ENCODE measurements around the gene CCP110.

Gene CCP110

GRCh38 chr16:19548144-19548543 is 24.4 kb downstream of the CCP110 start:
- in situ Hi-C loops (cut with HindIII; ENCODE audit: low sequenced_read_pairs): loop anchor here (25.0 kb wide), 1 partner anchor 586 kb away; no protein-coding TSS in a partner anchor

GRCh38 chr16:19549673-19550072 is 25.9 kb downstream of the CCP110 start:
- in situ Hi-C loops (cut with HindIII; ENCODE audit: low sequenced_read_pairs): loop anchor here (25.0 kb wide), 1 partner anchor 587 kb away; no protein-coding TSS in a partner anchor

DNA sequence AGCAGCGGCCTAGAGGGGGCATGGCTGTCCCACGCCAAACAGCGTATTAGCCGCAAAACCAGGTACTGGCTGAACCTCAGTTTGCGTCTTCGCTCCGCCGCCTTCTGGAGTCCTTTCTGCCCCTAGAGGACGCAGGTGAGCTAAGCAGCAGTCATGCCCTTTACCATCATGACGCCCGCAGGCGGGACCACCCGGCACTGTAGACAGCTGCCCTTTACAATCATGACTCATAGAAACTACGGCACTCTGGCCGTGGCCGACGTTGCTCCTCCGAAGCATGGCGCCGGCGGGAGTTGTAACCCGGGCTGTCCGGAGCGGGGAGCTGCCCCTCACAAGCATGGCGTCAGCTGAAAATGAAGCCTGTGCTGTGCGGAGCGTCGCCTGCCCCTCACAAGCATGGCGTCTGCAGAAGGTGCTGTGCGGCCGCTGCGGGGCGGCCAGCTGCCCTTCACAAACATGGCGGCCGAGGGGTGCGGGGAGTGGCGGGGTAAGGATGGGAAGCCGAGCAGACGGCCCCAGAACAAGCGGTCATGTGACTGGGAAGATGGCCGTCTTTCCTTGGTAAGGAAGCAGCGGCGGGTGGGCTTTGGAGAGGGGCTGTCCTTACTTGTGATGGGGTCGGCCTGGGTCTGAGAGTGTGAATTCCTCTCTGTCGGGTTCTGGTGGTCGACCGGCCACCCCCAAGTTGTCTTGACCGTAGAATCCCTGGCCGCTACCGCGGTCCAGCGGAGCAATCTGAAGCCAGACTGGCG is 31.6 kb downstream of the CCP110 start, which contains the start of gene VPS35L:
VPS35L (plus strand) TSS at position 518 of the 752 bp plus-strand sequence; CDS start at position 545, 27 bp downstream.
- in situ Hi-C loops (cut with HindIII; ENCODE audit: low sequenced_read_pairs): no loop called here

GRCh38 chr16:19555938-19556771 is 32.4 kb downstream of the CCP110 start:
- in situ Hi-C loops (cut with HindIII; ENCODE audit: low sequenced_read_pairs): no loop called here

- in situ Hi-C loops (cut with HindIII; ENCODE audit: low sequenced_read_pairs): no loop called here
Measured at GRCh38 chr16:19559242-19559910, 35.6 kb downstream of the CCP110 start.

- in situ Hi-C loops (cut with HindIII; ENCODE audit: low sequenced_read_pairs): no loop called here
Measured at GRCh38 chr16:19560078-19560477, 36.3 kb downstream of the CCP110 start.

- in situ Hi-C loops (cut with HindIII; ENCODE audit: low sequenced_read_pairs): no loop called here
Measured at GRCh38 chr16:19563377-19563776, 39.6 kb downstream of the CCP110 start.

GRCh38 chr16:19566362-19566761 is 42.6 kb downstream of the CCP110 start:
- in situ Hi-C loops (cut with HindIII; ENCODE audit: low sequenced_read_pairs): no loop called here

DNA sequence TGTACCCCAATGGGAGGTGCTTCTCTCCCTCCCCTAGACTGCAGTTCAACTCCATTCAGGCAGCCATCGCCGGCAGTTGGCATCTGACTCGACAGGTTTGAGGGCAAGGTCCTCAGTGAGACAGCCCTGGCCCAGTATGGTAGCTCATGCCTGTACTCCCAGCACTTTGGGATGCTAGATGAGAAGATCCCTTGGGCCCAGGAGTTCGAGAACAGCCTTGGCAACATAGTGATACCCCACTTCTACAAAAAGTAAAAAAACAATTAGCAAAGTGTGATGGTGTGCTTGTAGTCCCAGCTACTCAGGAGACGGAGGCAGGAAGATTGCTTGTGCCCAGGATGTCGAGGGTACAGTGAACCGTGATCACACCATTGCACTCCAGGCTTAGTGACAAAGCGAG is 43.8 kb downstream of the CCP110 start:
- in situ Hi-C loops (cut with HindIII; ENCODE audit: low sequenced_read_pairs): no loop called here

- in situ Hi-C loops (cut with HindIII; ENCODE audit: low sequenced_read_pairs): no loop called here
Measured at GRCh38 chr16:19573997-19574396, 50.3 kb downstream of the CCP110 start.

- in situ Hi-C loops (cut with HindIII; ENCODE audit: low sequenced_read_pairs): no loop called here
Measured at GRCh38 chr16:19574615-19575014, 50.9 kb downstream of the CCP110 start.

DNA sequence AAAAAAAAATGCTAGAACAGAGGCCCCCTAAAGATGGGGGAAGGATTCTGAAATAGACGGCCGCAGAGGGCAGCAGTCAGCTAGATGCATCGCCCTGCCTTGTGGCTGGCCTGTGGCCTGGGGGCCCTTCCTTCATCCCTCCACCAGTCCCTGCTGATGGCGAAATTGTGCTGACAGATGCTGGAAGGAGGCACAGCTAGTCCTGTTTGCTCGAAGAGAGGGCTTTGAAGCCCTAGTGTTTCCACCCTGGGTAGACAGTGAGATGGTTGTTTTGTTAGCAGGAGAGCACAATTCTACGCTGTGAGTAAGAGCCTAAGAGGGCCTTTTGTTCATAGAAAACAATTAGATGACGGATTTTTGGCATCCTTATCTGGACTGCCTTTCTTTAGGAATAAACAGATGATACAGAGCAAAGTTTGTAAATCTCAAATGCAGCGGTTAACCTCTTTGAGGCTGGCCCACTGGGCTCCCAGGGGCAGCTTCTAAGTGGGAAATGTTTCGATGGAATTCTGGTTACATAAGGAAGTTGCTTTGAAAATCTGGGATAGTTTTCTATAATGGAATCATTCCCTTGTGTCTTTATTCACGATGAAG is 54.7 kb downstream of the CCP110 start:
- in situ Hi-C loops (cut with HindIII; ENCODE audit: low sequenced_read_pairs): no loop called here

- in situ Hi-C loops (cut with HindIII; ENCODE audit: low sequenced_read_pairs): no loop called here
Measured at GRCh38 chr16:19582050-19582831, 58.5 kb downstream of the CCP110 start.

GRCh38 chr16:19583665-19584300 is 60.0 kb downstream of the CCP110 start:
- in situ Hi-C loops (cut with HindIII; ENCODE audit: low sequenced_read_pairs): no loop called here

DNA sequence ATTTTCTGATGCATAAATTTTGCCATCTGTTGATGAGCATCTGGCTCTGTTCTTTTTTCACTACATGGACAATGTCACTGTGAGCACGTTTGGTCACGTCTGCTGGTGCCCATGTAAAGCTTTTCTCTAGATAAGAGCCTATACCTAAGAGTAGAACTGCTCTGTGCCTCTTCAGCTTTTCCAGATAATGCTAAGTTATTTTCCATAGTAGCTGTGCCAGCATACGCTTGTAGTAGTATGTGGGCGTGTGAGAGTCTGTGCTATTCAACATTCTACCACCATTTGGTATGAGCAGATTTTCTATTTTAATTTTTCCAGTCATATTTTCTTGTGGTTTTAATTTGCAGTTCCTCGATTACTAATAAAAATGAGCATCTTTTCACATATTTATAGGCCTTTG is 64.9 kb downstream of the CCP110 start:
- in situ Hi-C loops (cut with HindIII; ENCODE audit: low sequenced_read_pairs): loop anchor here (5.0 kb wide), 1 partner anchor 84 kb away; no protein-coding TSS in a partner anchor

DNA sequence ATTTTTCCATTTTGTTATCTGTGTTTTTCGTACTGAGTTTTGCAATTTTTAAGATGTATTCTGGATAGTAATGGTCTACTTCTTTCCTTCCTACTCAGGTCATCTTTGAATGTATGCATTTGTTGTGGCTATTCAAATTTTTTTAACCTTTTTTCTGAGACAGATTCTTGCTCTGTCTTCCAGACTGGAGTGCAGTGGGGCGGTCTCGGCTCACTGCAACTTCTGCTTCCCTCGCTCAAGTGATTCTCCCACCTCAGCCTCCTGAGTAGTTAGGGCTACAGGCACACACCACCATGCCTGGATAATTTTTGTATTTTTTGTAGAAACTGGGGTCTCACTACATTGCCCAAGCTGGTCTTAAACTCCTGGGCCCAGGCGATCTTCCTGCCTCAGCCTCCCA is 65.4 kb downstream of the CCP110 start:
- in situ Hi-C loops (cut with HindIII; ENCODE audit: low sequenced_read_pairs): loop anchor here (5.0 kb wide), 1 partner anchor 83 kb away; no protein-coding TSS in a partner anchor

DNA sequence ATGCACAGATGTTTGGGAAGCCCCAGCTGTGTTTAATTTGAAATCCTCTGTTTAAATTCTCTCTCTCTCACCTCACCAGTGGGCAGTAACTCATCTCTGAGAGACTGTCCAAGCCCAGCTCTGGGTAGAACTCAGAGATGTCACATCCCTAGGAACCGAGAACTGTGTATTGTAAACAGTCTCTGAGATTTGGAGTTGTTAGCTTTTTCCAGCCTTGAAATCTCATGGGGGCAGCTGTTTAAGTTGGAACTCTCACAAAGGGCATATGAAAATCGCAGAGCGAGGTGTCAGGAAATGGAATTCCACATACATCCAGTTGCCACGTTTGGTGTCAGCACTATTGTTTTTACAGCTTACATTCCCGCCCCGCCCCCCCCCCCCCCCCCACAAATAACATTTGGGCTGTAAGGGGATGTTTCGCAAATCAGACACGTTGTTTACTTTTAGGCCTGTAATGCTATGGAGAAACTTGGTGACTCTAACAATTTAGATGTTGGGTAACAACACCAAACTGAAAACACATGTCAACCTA is 66.1 kb downstream of the CCP110 start:
- in situ Hi-C loops (cut with HindIII; ENCODE audit: low sequenced_read_pairs): loop anchor here (5.0 kb wide), 1 partner anchor 82 kb away; no protein-coding TSS in a partner anchor

GRCh38 chr16:19595043-19595767 is 71.5 kb downstream of the CCP110 start:
- in situ Hi-C loops (cut with HindIII; ENCODE audit: low sequenced_read_pairs): no loop called here

All from endothelial cell of hepatic sinusoid (primary cell).